ENCODE data around the gene RPL11. TPM values are rescaled to one million over a fixed set of nuclear protein-coding genes. Genes with fewer than 3 reads are reported as not detected.

The RPL11 gene
- polyA plus RNA-seq, 1 donor (not counting 4 experiments of a cell fraction or from before 2014, with no cell fraction given) = 2,447 TPM

GRCh38 chr1:23745515-23745914, 53.9 kb downstream of the RPL11 start:
- Histone ChIP-seq H2AFZ (ENCODE audit: control insufficient read depth, low read length) (no peak overlapping the region), H3K36me3 (ENCODE audit: control insufficient read depth in 2 of 2, extremely low read depth in 1 of 2, insufficient read depth in 2 of 2, low read length in 2 of 2) (peaks cover 5 to 16% of the 10 kb centered on the region in 2 experiments), H3K27ac (ENCODE audit: control insufficient read depth, insufficient read depth, low read length) (no peak overlapping the region), H3K4me1 (ENCODE audit: control insufficient read depth, extremely low read depth, insufficient read depth, low read length) (peaks cover 30% of the 10 kb centered on the region), H3K9me3 (ENCODE audit: control insufficient read depth, low read depth, low read length) (no peaks in the 10 kb centered on the region), H3K4me3 (ENCODE audit: control insufficient read depth in 2 of 3, extremely low read depth in 1 of 3, insufficient read depth in 2 of 3, low read depth in 1 of 3, low read length in 3 of 3) (peak overlapping the region in 1 of 3 experiments; percentile 69), H3K79me2 (ENCODE audit: control insufficient read depth, insufficient read depth, low read length) (peaks cover 64% of the 10 kb centered on the region), H3K9me1 (ENCODE audit: control insufficient read depth, extremely low read depth, insufficient read depth, low read length) (peaks cover 5% of the 10 kb centered on the region), H3K9ac (ENCODE audit: control insufficient read depth, extremely low read depth, insufficient read depth, low read length) (peak overlapping the region; percentile 4), H3K4me2 (ENCODE audit: control insufficient read depth, extremely low read depth, insufficient read depth, low read depth, low read length) (peak overlapping the region; percentile 88), H3K27me3 (ENCODE audit: control insufficient read depth, extremely low read depth, insufficient read depth, low read length) (no peaks in the 10 kb centered on the region), H4K20me1 (ENCODE audit: control insufficient read depth, extremely low read depth, insufficient read depth, low read length) (peaks cover 6% of the 10 kb centered on the region)
- DNase-seq (ENCODE audit: low read depth, low spot score) (peak; percentile 41), FAIRE-seq (peak; percentile 81)
- TF ChIP-seq CTCF (optimal IDR thresholded peaks at IDR 0.05 in 1 of 3, IDR thresholded peaks at IDR 0.05 in 1 of 3, conservative IDR thresholded peaks at IDR 0.05 in 1 of 3; ENCODE audit: extremely low read depth in 1 of 3, insufficient read depth in 2 of 3, low read length in 3 of 3) (peak in 2 of 3 experiments; percentile 24 to 61), EZH2 (IDR thresholded peaks at IDR 0.05; ENCODE audit: low read length) (no peak)
- dilution Hi-C loops (cut with MboI; ENCODE audit: extremely low pct_ligation_motif_present, low sequenced_read_pairs) = no loop called here

Other genes starting within 250 kb of the RPL11 start
- 6.4 to 22.6 TPM (median 11.4 TPM) in 3 replicates for gene ASAP3, start 207.6 kb upstream of the RPL11 start, polyA plus RNA-seq
- 0.05 to 0.12 TPM (median 0.06 TPM) in 3 replicates for gene E2F2, start 160.6 kb upstream of the RPL11 start, polyA plus RNA-seq
- 12.7 to 62.4 TPM (median 38.0 TPM) in 3 replicates for gene ID3, start 132.3 kb upstream of the RPL11 start, polyA plus RNA-seq
- 18.0 to 43.9 TPM (median 31.8 TPM) in 3 replicates for gene ELOA, start 51.7 kb downstream of the RPL11 start, polyA plus RNA-seq
- gene PITHD1, start 86.6 kb downstream of the RPL11 start, polyA plus RNA-seq = 48.9 to 60.8 TPM (median 59.4 TPM) in 3 replicates
- gene LYPLA2, start 99.3 kb downstream of the RPL11 start, polyA plus RNA-seq = 51.7 to 81.7 TPM (median 73.9 TPM) in 3 replicates
- 52.8 to 68.3 TPM (median 66.9 TPM) in 3 replicates for gene GALE, start 108.9 kb downstream of the RPL11 start, polyA plus RNA-seq
- gene HMGCL, start 133.6 kb downstream of the RPL11 start, polyA plus RNA-seq = 24.1 to 35.0 TPM (median 29.6 TPM) in 3 replicates
- 9.0 to 11.9 TPM (median 10.3 TPM) in 3 replicates for gene FUCA1, start 176.5 kb downstream of the RPL11 start, polyA plus RNA-seq
- not detected in 3 replicates for gene CNR2, start 221.6 kb downstream of the RPL11 start, polyA plus RNA-seq

Data from keratinocyte (primary cell).